Activated gamma-delta T cell treated with Interleukin-2 at 50 U/mL for 16 hours (primary cell): ENCODE measurements around the gene HSD17B2.
"Not testable (repeated sequence)": the region's sequence is repeated elsewhere in the genome, so short reads cannot be mapped to it uniquely, and the experiment has no call there.

Source experiments
- DNase-seq: peaks from one replicate; pipeline ENCODE4 v3.0.0-alpha.2; 2020

HSD17B2 gene

DNA sequence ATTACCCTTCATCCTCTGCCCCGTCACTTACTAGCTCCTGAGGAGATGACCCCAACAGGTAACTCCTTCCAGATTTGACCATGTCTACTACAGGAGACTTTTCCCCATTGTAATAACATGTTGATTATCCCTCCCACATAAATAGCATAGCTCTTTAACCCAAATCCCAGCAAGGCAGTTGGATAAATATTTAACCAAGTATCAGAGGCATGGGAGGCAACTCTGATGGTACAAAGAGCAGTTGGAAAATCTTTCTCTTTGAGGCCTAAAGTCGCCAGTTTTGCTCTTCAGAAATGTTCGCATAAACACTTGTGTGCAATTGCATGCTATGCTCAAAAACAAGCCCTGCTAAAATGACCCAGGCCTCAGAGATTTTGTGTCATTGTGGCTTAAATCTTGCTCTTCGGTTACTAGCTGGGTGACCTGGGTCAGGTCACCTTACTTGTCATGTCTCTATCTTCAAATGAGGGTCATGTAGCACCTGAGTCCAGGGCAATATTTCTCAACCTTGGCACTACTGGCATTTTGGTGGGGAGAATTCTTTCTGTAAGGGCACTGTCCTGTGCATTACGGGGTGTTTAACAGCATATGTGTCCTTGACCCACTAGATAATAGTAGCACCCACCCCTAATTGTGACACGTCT lies 48.8 kb downstream of the HSD17B2 start:
- DNase-seq, result no peak

GRCh38 chr16:82085011-82085779 lies 50.1 kb downstream of the HSD17B2 start:
- DNase-seq, result no peak

GRCh38 chr16:82088483-82088882 lies 53.4 kb downstream of the HSD17B2 start:
- no peak for DNase-seq

- no peak for DNase-seq
Measured at GRCh38 chr16:82091241-82091640, 56.2 kb downstream of the HSD17B2 start.

- DNase-seq, result no peak
Measured at GRCh38 chr16:82092711-82093110, 57.7 kb downstream of the HSD17B2 start.

DNA sequence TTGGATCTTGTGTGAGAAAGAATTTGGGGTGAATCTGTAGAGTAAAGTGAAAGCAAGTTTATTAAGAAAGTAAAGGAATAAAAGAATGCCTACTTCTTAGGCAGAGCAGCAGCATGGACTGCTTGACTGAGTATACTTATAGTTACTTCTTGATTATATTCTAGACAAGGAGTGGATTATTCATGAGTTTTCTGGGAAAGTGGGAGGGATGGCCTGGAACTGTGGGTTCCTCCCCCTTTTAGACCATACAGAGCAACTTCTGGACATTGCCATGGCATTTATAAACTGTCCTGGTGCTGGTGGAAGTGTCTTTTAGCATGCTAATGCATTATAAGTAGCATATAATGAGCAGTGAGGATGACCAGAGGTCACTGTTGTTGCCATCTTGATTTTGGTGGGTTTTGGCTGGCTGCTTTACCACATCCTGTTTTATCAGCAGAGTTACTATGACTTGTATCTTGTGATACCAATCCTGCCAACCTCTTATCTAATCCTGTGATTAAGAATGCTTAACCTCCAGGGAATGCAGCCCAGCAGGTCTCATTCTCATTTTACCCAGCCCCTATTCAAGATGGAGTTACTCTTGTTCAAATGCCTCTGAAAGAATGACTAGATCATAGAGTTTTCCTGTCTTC lies 58.7 kb downstream of the HSD17B2 start:
- DNase-seq, result no peak

DNA sequence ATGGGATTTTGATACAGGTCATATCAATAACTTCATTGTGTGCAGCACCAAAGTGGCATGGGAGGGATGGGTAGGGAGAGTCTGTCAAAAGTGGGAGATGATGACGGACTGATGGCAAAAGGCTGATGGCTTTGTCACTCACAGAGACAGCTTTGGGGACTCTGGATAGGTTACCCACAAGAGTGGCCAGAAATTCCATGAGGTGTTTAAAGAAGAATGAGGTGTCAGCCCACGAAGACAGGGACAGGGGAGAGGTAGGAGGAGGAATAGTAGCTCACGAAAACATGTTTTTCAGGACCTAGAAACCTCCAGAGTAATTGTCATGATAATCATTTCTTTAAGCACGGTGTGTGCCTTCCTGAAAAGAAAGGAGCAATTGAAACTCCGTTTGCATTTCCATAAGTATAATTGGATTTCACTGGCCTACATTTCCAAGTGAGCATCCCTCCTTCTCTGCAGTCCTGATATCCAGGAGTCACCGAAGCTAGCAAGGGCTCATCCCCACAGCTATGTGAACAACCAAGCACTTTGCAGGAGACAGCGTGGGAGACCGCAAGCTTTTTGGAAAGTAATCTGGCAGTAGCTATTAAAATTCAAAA lies 60.0 kb downstream of the HSD17B2 start:
- no peak for DNase-seq

GRCh38 chr16:82096641-82097040 lies 61.6 kb downstream of the HSD17B2 start:
- no peak for DNase-seq

- no peak for DNase-seq
Measured at GRCh38 chr16:82105107-82105506, 70.1 kb downstream of the HSD17B2 start.

DNA sequence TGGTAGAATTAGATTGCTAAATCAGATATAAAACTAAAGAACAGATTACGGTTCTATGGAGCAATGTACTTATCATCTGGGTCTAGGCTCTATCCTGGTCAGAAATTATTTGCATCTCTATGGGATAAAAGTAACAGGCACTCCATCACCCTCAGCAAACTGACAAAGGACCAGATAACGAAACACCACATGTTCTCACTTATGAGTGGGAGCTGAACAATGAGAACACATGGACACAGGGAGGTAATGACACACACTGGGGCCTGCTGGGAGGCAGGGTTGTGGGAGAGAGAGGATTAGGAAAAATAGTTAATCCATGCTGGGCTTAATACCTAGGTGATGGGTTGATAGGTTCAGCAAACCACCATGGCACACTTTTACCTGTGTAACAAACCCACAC lies 73.0 kb downstream of the HSD17B2 start:
- DNase-seq, result no peak

GRCh38 chr16:82108774-82109173 lies 73.7 kb downstream of the HSD17B2 start:
- no peak for DNase-seq

DNA sequence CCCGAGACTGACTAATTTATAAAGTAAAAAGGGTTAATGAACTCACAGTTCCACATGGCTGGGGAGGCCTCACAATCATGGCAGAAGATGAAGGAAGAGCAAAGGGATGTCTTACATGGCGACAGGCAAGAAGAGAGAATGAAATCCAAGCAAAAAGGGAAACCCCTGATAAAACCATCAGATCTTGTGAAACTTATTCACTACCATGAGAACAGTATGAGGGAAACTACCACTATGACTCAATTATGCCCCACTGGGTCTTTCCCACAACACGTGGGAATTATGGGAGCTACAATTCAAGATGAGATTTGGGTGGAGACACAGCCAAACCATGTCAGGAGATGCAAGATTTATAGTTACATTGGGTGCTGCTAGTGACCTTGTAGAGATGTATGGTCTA lies 74.2 kb downstream of the HSD17B2 start:
- not testable (repeated sequence) for DNase-seq

- DNase-seq, result no peak
Measured at GRCh38 chr16:82111944-82112343, 76.9 kb downstream of the HSD17B2 start.

- no peak for DNase-seq
Measured at GRCh38 chr16:82113741-82114140, 78.7 kb downstream of the HSD17B2 start.

DNA sequence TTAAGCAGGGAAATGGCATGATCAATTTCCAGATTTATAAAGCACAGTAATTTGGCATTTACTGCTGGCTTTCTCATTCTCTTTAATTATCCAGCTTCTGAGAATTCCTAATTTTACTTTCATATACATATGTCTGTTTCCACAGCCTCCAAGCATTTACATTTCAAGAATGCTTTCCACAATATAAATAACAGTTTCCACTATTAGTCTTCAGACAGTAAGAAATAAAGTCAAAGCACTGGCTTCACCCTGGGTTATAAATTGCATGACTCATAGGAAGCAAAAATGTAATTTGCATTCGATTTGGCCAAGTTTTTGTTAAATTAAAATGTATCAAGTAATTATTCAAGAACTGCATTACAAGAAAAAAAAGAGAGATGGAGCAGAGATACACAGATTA lies 81.5 kb downstream of the HSD17B2 start:
- DNase-seq, result no peak

DNA sequence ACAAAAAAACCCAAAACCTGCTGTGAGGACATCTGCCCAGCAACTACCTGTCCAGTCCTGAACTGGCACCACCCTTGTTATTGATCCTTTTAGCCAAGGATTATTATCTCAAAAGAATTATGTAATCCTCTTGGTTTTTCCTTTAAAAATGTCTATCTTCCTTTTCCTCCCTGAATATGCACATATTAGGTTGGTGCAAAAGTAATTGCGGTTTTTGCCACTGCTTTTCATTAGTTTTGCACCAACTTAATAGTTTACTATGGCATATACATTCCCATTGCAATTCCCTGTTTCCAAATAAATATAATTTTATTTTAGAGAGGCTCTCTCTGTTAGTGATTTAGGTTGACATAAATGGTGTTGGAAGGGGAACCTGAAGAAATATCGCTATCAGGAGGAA lies 83.7 kb downstream of the HSD17B2 start:
- no peak for DNase-seq

GRCh38 chr16:82119405-82119804 lies 84.4 kb downstream of the HSD17B2 start:
- DNase-seq, result no peak

GRCh38 chr16:82124651-82125050 lies 89.6 kb downstream of the HSD17B2 start:
- DNase-seq, result no peak

- no peak for DNase-seq
Measured at GRCh38 chr16:82129881-82130280, 94.8 kb downstream of the HSD17B2 start.

GRCh38 chr16:82133798-82134197 lies 98.7 kb downstream of the HSD17B2 start:
- no peak for DNase-seq

DNA sequence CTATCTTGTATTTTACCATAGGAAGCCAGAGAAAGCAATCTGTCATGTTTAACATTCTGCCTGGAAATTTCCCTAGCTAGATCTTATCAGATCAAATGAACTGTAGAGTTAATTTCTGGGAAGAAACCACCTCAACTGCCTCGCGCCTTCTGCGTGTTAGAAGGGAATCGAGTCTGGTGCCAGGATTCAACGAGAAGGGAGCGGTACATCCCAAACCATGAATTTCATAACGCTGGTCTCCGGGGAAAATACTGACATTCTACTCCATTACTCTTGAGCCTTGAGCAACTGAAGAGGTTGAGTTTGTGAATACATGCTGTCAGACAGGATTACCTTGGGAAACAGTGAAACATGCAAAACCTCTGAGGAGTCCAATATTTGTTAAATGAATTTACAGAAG lies 99.8 kb downstream of the HSD17B2 start:
- no peak for DNase-seq

DNA sequence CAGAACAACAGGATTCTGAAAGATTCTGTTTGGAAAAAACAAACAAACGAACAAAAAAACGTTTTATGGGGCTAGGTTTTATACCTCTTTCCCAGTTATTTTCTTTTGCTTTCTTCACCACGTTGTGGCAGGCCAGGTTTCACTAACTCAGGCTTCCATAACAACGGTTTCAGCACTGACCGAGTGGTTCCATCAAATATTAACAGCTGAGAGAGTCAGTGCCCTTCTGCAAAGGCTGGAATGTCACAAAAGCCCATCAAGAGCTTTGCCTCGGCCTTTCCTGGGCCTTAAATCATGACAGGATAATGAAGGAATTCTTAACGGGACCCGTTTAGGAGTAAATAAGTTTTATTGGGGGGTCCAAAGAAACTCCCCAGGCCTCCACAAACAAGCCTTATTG lies 100.8 kb downstream of the HSD17B2 start:
- no peak for DNase-seq

DNA sequence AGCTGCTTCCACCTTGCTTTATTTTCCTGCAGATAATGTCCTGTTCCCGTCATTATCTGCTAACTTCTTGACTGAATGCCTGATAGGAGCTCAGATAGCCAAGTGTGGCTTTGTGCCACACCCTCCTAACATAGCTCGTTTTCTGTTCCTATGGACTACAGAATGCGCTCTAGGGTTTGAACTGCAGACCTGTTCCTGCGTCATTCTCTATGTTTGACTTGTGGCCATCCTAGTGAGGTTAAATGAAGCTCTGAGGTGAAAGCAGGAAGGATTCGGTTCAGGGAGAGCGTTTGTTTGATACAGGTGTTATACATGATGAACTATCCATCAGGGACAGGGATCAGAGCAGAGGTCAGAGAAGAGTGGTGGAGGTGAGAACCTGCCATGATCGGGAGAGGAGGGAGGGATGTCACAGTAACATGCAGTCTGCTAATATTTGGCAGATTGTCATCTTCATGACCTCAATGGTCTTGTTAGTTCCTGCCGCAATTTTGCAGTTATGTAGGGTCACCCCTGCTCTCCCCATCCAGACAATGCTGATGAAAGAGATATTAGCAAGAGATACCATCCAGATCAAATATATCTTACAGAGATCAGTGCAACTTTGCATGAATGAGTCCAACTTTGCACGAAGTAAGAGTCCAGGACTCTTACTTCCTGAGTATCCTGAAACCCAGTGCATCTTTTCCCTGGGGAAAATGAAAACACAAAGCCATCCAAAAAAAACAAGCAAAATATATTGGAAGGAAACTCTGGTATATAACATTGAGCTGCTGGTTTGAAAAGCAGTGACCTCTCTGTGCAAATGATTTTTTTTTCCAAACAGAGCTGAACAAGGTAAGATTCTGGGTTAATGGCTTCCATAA lies 102.1 kb downstream of the HSD17B2 start:
- no peak for DNase-seq
